Measurements from ENCODE around the gene CEP112. TPM values are rescaled to one million over a fixed set of nuclear protein-coding genes. Genes with fewer than 3 reads are reported as not detected.

The CEP112 gene
- total RNA-seq, 4 donors from 2014 or later, result 0.53 to 41.3 (median 5.7) TPM

DNA sequence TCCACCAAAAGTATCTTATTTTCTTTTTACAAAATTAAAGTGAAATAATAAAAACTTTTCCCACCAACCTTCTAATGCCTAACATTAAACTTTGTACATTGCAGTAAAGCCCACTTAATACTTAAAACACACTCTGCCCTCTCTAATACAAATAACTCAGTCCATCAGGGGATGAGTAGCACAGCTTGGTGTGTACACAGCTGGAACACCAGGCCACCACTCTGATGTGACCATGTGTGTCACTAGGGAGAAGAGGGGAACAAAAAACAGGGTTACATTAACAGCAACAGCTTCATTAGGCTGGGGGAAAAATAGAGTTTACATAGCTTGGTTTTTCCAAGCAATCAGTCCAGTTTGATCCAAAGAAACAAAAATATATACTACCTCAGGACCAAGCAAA lies 295.0 kb downstream of the CEP112 start:
- TF ChIP-seq, protein P1, sequence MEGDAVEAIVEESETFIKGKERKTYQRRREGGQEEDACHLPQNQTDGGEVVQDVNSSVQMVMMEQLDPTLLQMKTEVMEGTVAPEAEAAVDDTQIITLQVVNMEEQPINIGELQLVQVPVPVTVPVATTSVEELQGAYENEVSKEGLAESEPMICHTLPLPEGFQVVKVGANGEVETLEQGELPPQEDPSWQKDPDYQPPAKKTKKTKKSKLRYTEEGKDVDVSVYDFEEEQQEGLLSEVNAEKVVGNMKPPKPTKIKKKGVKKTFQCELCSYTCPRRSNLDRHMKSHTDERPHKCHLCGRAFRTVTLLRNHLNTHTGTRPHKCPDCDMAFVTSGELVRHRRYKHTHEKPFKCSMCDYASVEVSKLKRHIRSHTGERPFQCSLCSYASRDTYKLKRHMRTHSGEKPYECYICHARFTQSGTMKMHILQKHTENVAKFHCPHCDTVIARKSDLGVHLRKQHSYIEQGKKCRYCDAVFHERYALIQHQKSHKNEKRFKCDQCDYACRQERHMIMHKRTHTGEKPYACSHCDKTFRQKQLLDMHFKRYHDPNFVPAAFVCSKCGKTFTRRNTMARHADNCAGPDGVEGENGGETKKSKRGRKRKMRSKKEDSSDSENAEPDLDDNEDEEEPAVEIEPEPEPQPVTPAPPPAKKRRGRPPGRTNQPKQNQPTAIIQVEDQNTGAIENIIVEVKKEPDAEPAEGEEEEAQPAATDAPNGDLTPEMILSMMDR (IDR thresholded peaks at IDR 0.05), result no peak
- TF ChIP-seq POLR2A (IDR thresholded peaks at IDR 0.05), result no peak

GRCh38 chr17:65895969-65896368 lies 296.0 kb downstream of the CEP112 start:
- Histone ChIP-seq H3K9me3 (no peaks in the 10 kb centered on the region), H3K4me3 (no peak overlapping the region), H3K4me1 (no peaks in the 10 kb centered on the region), H3K27me3 (no peaks in the 10 kb centered on the region), H3K36me3 (no peaks in the 10 kb centered on the region), H3K27ac (no peak overlapping the region)
- TF ChIP-seq POLR2A (IDR thresholded peaks at IDR 0.05), result no peak
- TF ChIP-seq, protein P1 (IDR thresholded peaks at IDR 0.05), result no peak
- no peak for DNase-seq

More for the DNA sequence above, 295.0 kb downstream of the CEP112 start:
- no peak for DNase-seq
- no peak overlapping the region for H3K27ac ChIP-seq
- H3K27me3 ChIP-seq, result no peaks in the 10 kb centered on the region
- H3K36me3 ChIP-seq, result no peaks in the 10 kb centered on the region
- no peaks in the 10 kb centered on the region for H3K9me3 ChIP-seq
- H3K4me1 ChIP-seq, result no peaks in the 10 kb centered on the region
- no peak overlapping the region for H3K4me3 ChIP-seq

- H3K27me3 ChIP-seq, result no peaks in the 10 kb centered on the region
- H3K36me3 ChIP-seq, result no peaks in the 10 kb centered on the region
- no peak for TF ChIP-seq POLR2A (IDR thresholded peaks at IDR 0.05)
- TF ChIP-seq, protein P1 (IDR thresholded peaks at IDR 0.05), result no peak
- no peak overlapping the region for H3K27ac ChIP-seq
- H3K4me3 ChIP-seq, result no peak overlapping the region
- no peak for DNase-seq
- H3K4me1 ChIP-seq, result no peaks in the 10 kb centered on the region
- H3K9me3 ChIP-seq, result no peaks in the 10 kb centered on the region
These were observed 298.1 kb downstream of the CEP112 start for GRCh38 chr17:65893692-65894279.

- TF ChIP-seq POLR2A (IDR thresholded peaks at IDR 0.05), result no peak
- TF ChIP-seq, protein P1 (IDR thresholded peaks at IDR 0.05), result no peak
- Histone ChIP-seq H3K9me3 (no peaks in the 10 kb centered on the region), H3K27ac (no peak overlapping the region), H3K36me3 (no peaks in the 10 kb centered on the region), H3K4me1 (no peaks in the 10 kb centered on the region), H3K4me3 (no peak overlapping the region), H3K27me3 (no peaks in the 10 kb centered on the region)
- DNase-seq, result no peak
These were observed 299.0 kb downstream of the CEP112 start for GRCh38 chr17:65892912-65893377.

DNA sequence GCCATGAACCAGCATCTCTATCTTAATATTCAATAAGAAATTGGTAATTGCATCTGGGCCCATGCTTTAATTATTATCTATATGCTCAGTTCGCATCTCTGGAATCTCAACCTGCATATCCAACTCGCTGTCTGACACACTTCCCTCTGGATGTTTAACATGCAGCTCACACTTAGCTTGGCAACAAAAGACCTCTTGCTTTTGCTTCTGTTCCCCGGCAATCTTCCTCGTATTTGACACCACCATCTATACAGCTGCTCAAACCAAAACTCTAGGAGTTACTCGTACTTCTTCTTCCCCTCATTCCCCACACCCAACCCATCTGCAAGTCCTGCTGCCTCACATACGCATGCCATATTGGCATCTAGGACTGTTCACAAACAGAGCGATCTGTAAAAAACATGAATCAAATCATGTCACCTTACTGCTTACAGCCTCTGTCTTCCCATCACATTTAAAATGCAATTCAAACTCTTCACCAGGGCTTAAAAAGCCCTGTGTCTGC lies 300.6 kb downstream of the CEP112 start:
- Histone ChIP-seq H3K27ac (no peak overlapping the region), H3K4me3 (no peak overlapping the region), H3K9me3 (no peaks in the 10 kb centered on the region), H3K27me3 (no peaks in the 10 kb centered on the region), H3K4me1 (no peaks in the 10 kb centered on the region), H3K36me3 (no peaks in the 10 kb centered on the region)
- TF ChIP-seq POLR2A (IDR thresholded peaks at IDR 0.05), result no peak
- TF ChIP-seq, protein P1 (IDR thresholded peaks at IDR 0.05), result no peak
- no peak for DNase-seq
